Effector memory CD8-positive, alpha-beta T cell (primary cell): ENCODE data around the gene PER2.

ENCODE experiments used
- ATAC-seq: fragments of 150-1000 bp; cut with Tn5 transposase; replicated peaks from 2 replicates; pipeline ENCODE4 v1.10.0; 2021; ENCODE audit warnings: mild to moderate bottlenecking, moderate library complexity
- DNase-seq, 3 experiments: peaks; one replicate each; pipeline ENCODE4 v3.0.0; 2021
- H3K27ac Mint-ChIP-seq, 2 donors: one replicate each; pipeline ENCODE4 v1.8.0; 2022; ENCODE audit warnings: mild to moderate bottlenecking in 2 of 2, mixed read lengths in 2 of 2, moderate library complexity in 2 of 2
- H3K27me3 Mint-ChIP-seq, 2 donors: one replicate each; pipeline ENCODE4 v1.8.0; 2022; ENCODE audit warnings: mixed read lengths in 2 of 2
- H3K36me3 Mint-ChIP-seq: one replicate; pipeline ENCODE4 v1.8.0; 2022; ENCODE audit warnings: mild to moderate bottlenecking, moderate library complexity, mixed read lengths; ENCODE audit not compliant: insufficient read depth
- H3K4me1 Mint-ChIP-seq, 2 donors: one replicate each; pipeline ENCODE4 v1.8.0; 2022; ENCODE audit warnings: low read depth in 2 of 2, mixed read lengths in 2 of 2
- H3K4me3 Mint-ChIP-seq, 2 donors: one replicate each; pipeline ENCODE4 v1.8.0; 2022; ENCODE audit warnings: mild to moderate bottlenecking in 2 of 2, mixed read lengths in 2 of 2, moderate library complexity in 2 of 2
- H3K9me3 Mint-ChIP-seq, 2 donors: one replicate each; pipeline ENCODE4 v1.8.0; 2022; ENCODE audit warnings: mixed read lengths in 2 of 2

Gene PER2

DNA sequence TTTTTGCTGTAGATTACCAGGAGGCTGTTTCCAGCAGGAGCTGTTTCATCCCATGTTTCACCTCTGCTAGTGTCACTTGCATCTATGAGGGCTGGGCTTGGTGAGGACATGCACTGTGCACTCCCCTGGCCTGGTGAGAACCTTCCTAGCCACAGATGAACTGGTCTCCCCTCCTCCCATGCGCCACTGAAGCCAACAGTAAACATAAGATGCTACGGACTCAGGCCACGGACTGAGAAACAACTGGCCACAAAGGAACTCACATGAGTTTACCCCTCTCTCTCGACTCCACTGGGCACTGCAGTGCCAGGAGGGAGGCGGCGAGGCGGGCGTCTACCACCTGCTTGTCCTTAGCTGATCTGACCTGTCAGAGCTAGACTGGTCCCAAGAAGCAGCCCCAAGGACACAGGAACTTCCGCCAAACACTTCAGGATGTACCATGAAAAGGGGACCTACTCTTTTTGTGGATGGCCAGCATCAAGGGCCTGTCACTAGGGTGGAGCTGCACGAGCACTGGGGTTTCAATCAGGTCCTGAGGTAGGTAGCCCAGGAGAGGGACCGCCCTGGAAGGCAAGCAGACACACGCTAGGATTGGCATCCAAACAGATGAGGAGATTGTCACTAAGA lies 25.8 kb downstream of the PER2 start:
- ATAC-seq: no peak
- Mint-ChIP-seq H3K4me1 (peaks cover 4 to 5% of the 10 kb centered on the region in 2 donors), H3K36me3 (peaks cover 36% of the 10 kb centered on the region), H3K27me3 (no peaks in the 10 kb centered on the region), H3K27ac (no peak overlapping the region), H3K4me3 (no peak overlapping the region), H3K9me3 (no peaks in the 10 kb centered on the region)
- no peak for DNase-seq

DNA sequence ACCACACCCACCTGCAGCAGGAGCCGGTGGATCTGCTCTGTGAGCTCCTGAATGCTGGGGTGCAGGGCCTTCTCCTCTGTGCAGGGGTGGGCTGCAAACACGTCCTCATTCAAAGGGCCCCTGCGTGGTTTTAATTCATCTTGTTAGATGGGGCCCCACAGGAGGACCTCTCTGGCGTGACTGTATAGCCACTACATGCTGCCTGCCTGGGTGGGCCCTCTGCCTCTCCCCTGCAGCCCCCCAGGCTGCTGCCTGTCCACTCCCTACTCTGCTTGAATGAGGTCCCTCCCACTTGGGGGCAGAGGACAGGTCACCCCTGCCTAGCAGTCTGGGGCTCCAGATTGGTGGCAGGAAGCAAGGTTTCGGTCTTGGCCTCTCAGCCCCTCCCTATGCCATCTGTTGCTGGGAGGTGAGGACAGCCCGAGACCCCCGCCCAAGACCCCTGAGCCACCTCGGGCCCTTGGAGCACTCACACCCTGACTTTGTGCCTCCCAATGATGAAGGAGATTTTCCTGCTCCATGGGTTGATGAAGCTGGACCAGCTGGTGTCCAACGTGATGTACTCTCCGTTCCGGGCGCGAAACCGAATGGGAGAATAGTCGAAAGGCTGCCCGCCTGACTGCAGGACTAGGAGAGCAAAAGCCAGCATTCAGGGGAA lies 26.6 kb downstream of the PER2 start:
- ATAC-seq (no peak), DNase-seq (no peak)
- Mint-ChIP-seq H3K36me3 (peaks cover 29% of the 10 kb centered on the region), H3K4me3 (no peak overlapping the region), H3K27me3 (no peaks in the 10 kb centered on the region), H3K9me3 (no peaks in the 10 kb centered on the region), H3K27ac (peak overlapping the region in 1 of 2 donors; percentile 53), H3K4me1 (peaks cover 3 to 4% of the 10 kb centered on the region in 2 donors)

DNA sequence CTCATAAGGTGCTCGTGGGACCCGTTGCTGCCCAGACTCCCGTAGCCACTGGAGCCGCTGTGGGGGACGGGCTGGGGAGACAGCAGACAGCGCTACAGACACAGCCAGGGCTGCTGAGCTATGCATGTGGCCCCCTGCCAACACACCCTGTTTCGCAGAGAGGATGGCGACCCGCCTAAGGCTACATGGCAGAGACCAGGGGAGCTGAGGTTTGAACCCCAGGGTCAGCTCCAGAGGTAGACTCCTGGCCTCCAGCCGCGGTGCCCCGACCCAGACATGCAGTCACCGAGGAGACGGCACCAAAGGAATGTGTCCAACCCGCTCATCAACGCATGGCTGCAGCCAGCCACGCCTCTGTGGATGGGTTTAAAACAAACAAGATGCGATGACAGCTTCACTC lies 27.5 kb downstream of the PER2 start:
- Mint-ChIP-seq H3K27me3 (no peaks in the 10 kb centered on the region), H3K36me3 (peaks cover 24% of the 10 kb centered on the region), H3K4me3 (no peak overlapping the region), H3K9me3 (no peaks in the 10 kb centered on the region), H3K4me1 (peaks cover 3 to 4% of the 10 kb centered on the region in 2 donors), H3K27ac (no peak overlapping the region)
- DNase-seq (no peak), ATAC-seq (no peak)

DNA sequence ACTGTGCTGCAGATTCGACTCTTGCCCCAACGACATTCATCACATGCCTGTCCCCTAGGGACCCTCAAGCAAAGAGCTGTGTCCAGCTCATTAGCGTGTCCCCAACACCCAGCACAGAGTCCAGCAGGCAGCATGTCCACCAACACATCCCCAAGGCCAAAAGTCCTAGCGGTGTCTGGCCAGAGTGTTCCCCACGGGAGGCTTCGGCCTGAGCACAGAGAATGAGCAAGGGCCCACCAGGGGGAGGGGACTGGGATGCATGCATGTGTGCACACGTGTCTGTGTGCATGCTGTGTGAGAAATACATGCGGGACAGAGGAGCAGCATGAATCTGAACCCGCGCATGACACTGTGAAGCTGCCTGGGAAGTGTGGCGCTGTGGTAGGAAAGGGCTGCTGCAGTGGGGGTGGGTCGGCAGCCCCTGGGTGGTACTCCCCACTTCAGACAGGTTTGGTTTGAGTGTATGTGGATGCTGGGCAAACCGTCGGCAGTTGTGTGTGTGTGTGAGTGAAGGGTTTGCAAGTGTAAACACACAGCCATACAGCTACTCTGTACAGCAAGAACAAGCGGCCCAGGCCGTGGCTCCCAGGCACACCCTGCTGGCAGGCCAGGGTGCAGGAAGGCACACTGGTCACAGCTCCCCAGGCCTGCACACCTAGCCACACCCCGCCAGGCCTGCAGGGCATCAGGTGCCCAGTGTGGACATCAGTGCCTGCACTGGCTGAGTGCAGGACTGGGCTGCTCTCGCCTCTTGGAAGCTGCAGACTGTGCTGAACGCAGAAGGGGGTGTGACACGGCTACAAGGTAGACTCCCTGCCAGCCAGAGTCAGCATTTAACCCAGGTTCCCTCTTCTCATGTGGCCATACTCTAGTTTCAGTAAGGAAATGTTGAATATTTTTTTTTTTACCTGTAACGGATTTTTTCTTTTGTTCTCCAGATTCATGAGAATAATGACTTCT lies 29.1 kb downstream of the PER2 start:
- H3K4me3 Mint-ChIP-seq: no peak overlapping the region
- peak overlapping the region in 1 of 2 donors; percentile 29 for H3K27ac Mint-ChIP-seq
- H3K4me1 Mint-ChIP-seq: peaks cover 3 to 4% of the 10 kb centered on the region in 2 donors
- DNase-seq: no peak
- ATAC-seq: no peak
- H3K36me3 Mint-ChIP-seq: peaks cover 26% of the 10 kb centered on the region
- no peaks in the 10 kb centered on the region for H3K9me3 Mint-ChIP-seq
- H3K27me3 Mint-ChIP-seq: no peaks in the 10 kb centered on the region

DNA sequence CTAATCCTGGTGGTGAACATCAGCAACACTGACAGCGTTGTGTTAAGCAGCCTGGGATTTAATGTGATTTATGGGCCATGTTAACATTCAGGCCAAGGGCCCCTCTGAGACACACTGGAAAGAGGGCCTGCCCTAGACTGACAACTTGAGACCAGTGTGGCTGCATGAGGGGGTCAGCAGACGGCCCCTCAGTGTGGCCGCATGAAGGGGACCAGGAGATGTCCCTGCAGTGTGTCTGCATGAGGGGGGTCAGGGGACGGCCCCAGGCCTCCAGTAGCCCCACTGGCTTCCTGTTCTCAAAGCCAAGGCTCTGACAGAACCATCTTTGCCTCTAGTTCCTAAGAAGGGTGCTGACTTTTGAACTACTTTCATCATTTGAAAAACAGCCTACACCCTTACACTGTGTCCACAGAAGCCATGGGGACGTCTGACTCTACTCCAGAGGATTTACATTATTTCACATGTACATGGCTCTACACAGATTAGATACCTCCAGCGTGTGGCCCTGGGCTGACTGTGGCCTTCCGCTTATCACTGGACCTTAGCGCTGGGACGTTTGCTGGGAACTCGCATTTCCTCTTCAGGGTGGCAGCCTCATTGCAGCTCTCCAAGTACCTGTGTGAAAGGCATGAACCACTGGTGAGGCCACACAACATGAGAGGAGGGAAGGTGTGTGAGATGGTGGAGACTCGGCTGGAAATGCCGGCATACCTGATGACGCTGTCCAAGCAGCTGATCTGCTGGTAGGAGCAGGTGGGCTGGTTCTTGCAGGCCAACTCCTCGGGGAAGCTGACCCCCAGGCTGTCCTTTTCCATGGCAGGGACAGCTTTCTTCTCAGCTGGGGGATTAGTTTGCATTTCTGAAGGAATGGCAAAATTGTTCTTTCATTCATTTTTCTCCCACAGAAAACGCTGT lies 30.4 kb downstream of the PER2 start:
- no peak overlapping the region for H3K27ac Mint-ChIP-seq
- no peaks in the 10 kb centered on the region for H3K9me3 Mint-ChIP-seq
- no peak overlapping the region for H3K4me3 Mint-ChIP-seq
- no peaks in the 10 kb centered on the region for H3K4me1 Mint-ChIP-seq
- ATAC-seq: no peak
- no peaks in the 10 kb centered on the region for H3K27me3 Mint-ChIP-seq
- peaks cover 19% of the 10 kb centered on the region for H3K36me3 Mint-ChIP-seq
- DNase-seq: no peak

DNA sequence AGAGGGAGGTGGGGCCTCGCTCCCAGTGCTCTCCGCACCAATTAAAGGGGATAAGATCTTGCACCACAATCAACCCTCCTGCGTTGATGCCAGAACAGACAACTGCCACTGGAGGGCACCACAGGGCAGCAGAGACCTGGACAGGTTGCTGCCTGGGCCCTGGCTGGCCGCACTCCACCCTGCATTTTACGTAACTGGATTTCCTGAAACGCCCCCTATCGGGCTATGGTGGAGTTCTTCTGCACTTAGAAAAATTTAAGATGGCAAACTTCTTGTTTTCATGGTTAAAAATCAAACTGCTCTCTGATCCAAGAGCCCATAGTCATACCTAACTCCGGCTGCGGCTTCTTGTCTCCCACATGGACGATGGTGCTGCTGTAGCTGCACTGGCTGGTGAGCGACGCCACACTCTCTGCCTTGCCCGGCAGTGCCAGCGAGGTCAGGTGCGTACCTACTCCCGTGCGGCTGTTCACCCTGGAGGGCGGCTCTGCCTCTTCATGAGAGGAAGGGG lies 31.8 kb downstream of the PER2 start:
- peaks cover 22% of the 10 kb centered on the region for H3K36me3 Mint-ChIP-seq
- DNase-seq: peak; percentile 62 to 66 (median 66)
- peak; percentile 96 for ATAC-seq
- no peak overlapping the region for H3K27ac Mint-ChIP-seq
- H3K4me1 Mint-ChIP-seq: no peaks in the 10 kb centered on the region
- no peak overlapping the region for H3K4me3 Mint-ChIP-seq
- H3K27me3 Mint-ChIP-seq: no peaks in the 10 kb centered on the region
- no peaks in the 10 kb centered on the region for H3K9me3 Mint-ChIP-seq

DNA sequence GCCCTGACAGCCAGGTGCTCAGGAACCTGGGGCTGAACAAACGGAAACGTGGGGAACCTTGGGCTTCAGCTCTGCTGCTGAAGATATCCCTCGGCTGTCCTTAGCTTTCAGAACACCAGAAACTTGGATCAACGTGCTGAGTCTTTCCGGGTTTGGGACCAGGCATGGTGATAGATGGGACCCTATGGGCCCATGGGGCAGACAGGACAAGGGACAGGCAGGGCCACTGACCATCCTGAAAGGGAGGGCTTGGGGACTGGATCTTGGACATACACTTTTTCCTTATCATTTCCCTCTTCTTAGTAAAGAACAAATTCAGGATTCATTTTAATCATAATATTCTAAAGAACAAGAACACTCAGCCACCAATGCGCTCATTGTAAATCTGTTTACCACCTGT lies 32.3 kb downstream of the PER2 start:
- Mint-ChIP-seq H3K4me1 (peaks cover 0 to 1% of the 10 kb centered on the region in 2 donors), H3K27me3 (no peaks in the 10 kb centered on the region), H3K36me3 (peaks cover 21% of the 10 kb centered on the region), H3K27ac (no peak overlapping the region), H3K9me3 (no peaks in the 10 kb centered on the region), H3K4me3 (no peak overlapping the region)
- ATAC-seq (no peak), DNase-seq (no peak)

DNA sequence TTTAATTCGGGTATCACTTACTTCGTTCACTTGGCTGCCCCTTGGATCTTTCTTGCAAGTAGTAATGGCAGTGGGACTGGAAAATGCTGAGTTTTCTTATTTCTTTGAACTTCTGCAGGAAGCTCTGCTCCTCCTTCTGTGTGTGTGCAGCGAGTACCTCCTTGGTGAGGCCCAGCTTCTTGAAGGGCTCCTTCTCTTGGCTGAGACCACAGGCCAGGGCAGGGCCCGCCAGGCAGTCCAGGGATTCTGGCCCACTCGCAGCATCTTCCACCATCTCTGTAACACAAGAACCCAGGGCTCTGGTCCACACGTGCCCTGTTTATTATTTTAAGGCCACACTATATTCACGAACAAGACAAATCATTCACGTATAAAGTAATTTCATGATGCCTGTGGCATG lies 32.8 kb downstream of the PER2 start:
- H3K4me1 Mint-ChIP-seq: peaks cover 0 to 2% of the 10 kb centered on the region in 2 donors
- H3K36me3 Mint-ChIP-seq: peaks cover 26% of the 10 kb centered on the region
- no peaks in the 10 kb centered on the region for H3K27me3 Mint-ChIP-seq
- ATAC-seq (no peak), DNase-seq (no peak)
- no peaks in the 10 kb centered on the region for H3K9me3 Mint-ChIP-seq
- H3K27ac Mint-ChIP-seq: no peak overlapping the region
- no peak overlapping the region for H3K4me3 Mint-ChIP-seq

GRCh38 chr2:238255151-238255551 lies 33.3 kb downstream of the PER2 start:
- DNase-seq: no peak
- H3K4me3 Mint-ChIP-seq: no peak overlapping the region
- peaks cover 0 to 2% of the 10 kb centered on the region in 2 donors for H3K4me1 Mint-ChIP-seq
- no peak for ATAC-seq
- no peaks in the 10 kb centered on the region for H3K27me3 Mint-ChIP-seq
- no peaks in the 10 kb centered on the region for H3K9me3 Mint-ChIP-seq
- H3K27ac Mint-ChIP-seq: peak overlapping the region in 1 of 2 donors; percentile 35
- H3K36me3 Mint-ChIP-seq: peaks cover 26% of the 10 kb centered on the region

GRCh38 chr2:238254095-238254723 lies 34.2 kb downstream of the PER2 start:
- Mint-ChIP-seq H3K27ac (peak overlapping the region in 1 of 2 donors; percentile 35), H3K27me3 (no peaks in the 10 kb centered on the region), H3K9me3 (no peaks in the 10 kb centered on the region)

DNA sequence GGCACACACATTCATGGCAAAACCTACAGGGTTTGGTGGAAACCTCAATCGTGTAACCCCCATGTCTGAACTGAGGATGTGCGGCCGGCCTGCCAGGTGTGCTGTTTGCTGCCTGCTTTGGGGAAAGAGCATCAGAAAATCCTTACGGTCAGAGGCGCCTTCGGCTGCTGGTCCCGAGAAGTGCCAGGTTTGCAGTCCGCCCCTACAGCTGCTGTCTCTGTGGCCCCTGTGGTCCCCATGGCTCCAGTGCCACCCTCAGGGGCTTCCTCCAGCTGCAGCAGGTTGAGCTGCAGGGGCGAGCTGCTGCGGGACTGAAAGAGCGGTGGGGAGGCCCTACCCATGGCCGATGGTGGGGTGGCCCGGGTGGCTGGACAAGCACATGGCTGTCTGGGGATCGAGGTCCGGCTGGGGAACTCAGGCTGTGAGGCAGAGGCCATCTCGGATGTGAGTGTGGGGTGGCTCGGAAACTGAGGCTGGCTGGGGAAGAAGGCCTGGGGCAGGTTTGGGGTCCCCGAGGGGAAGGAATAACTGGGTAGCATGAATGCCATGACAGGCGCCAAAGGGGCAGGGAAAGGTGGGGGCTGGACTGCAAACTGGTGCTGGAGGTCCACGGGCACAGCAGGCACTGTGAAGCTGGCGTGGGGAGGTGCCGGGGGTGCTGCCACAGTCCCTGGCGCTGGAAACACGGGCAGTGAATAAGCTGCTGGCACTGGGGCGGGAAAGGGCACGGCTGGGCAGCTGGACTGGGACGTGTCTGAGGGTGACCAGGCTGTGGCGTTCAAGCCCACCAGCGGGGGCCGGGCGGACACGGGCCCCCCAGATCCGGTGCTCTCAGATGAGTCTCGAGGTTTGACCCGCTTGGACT lies 35.4 kb downstream of the PER2 start:
- H3K27me3 Mint-ChIP-seq: no peaks in the 10 kb centered on the region
- peaks cover 0 to 2% of the 10 kb centered on the region in 2 donors for H3K4me1 Mint-ChIP-seq
- H3K4me3 Mint-ChIP-seq: no peak overlapping the region
- H3K36me3 Mint-ChIP-seq: peaks cover 20% of the 10 kb centered on the region
- no peaks in the 10 kb centered on the region for H3K9me3 Mint-ChIP-seq
- DNase-seq (no peak), ATAC-seq (no peak)
- no peak overlapping the region for H3K27ac Mint-ChIP-seq

More at GRCh38 chr2:238254095-238254723, 34.2 kb downstream of the PER2 start:
- H3K36me3 Mint-ChIP-seq: peaks cover 20% of the 10 kb centered on the region
- H3K4me3 Mint-ChIP-seq: no peak overlapping the region
- H3K4me1 Mint-ChIP-seq: peaks cover 0 to 2% of the 10 kb centered on the region in 2 donors
- ATAC-seq: no peak
- DNase-seq: no peak

GRCh38 chr2:238251986-238252385 lies 36.4 kb downstream of the PER2 start:
- DNase-seq (no peak), ATAC-seq (no peak)
- Mint-ChIP-seq H3K27ac (no peak overlapping the region), H3K4me3 (no peak overlapping the region), H3K27me3 (no peaks in the 10 kb centered on the region), H3K9me3 (no peaks in the 10 kb centered on the region), H3K4me1 (peaks cover 0 to 2% of the 10 kb centered on the region in 2 donors), H3K36me3 (peaks cover 20% of the 10 kb centered on the region)
